GM10248 (cell line): ENCODE data around the gene LGR5.

Experiments
- CTCF ChIA-PET: fragments of 300-600 bp; sonication (Branson Sonifier 250); formaldehyde crosslinking; extraction: SDS; loops from one replicate; lab custom pipeline; 2021; ENCODE audit warnings: antibody characterized with exemption; lab: Yijun Ruan, JAX
- POLR2A ChIA-PET: fragments of 350-650 bp; sonication (Branson Sonifier 250); formaldehyde crosslinking; extraction: SDS; loops from one replicate; lab custom pipeline; 2020; ENCODE audit warnings: antibody characterized with exemption; lab: Yijun Ruan, JAX
- DNase-seq: peaks from one replicate; pipeline ENCODE4 v3.0.0; 2012; ENCODE audit errors: extremely low spot score
- CTCF ChIP-seq: IDR thresholded peaks from 2 replicates; pipeline ENCODE4 v1.5.1; 2012; ENCODE audit warnings: mild to moderate bottlenecking, low read depth; ENCODE audit errors: extremely low read depth, missing control alignments, control extremely low read depth

LGR5 gene

GRCh38 chr12:71533703-71534102 is 94.1 kb downstream of the LGR5 start:
- no peak for DNase-seq
- CTCF ChIA-PET = interaction anchor here (1.1 to 1.5 kb wide), 2 partner anchors 13 to 16 kb away, joined by 3 to 4 read pairs; no protein-coding TSS in a partner anchor
- POLR2A ChIA-PET = no interaction called here
- no peak for TF ChIP-seq CTCF

GRCh38 chr12:71536279-71536938 is 96.8 kb downstream of the LGR5 start:
- TF ChIP-seq CTCF = no peak
- CTCF ChIA-PET = interaction anchor here (0.9 to 1.4 kb wide), 2 partner anchors 10 to 25 kb away, joined by 3 to 4 read pairs; no protein-coding TSS in a partner anchor
- POLR2A ChIA-PET = no interaction called here
- DNase-seq = no peak

GRCh38 chr12:71536939-71537622 is 97.5 kb downstream of the LGR5 start:
- no peak for DNase-seq
- no peak for TF ChIP-seq CTCF
- ChIA-PET CTCF (interaction anchor here (0.9 to 1.4 kb wide), 2 partner anchors 9 to 25 kb away, joined by 3 to 4 read pairs; no protein-coding TSS in a partner anchor), POLR2A (no interaction called here)

- POLR2A ChIA-PET = no interaction called here
- CTCF ChIA-PET = interaction anchor here (1.0 to 1.4 kb wide), 2 partner anchors 9 to 12 kb away, joined by 3 to 5 read pairs; no protein-coding TSS in a partner anchor
- TF ChIP-seq CTCF = no peak
- DNase-seq = no peak
These were observed 99.2 kb downstream of the LGR5 start for GRCh38 chr12:71538807-71539206.

GRCh38 chr12:71541583-71541982 is 102.0 kb downstream of the LGR5 start:
- ChIA-PET CTCF (no interaction called here), POLR2A (no interaction called here)
- no peak for DNase-seq
- TF ChIP-seq CTCF = no peak

- ChIA-PET CTCF (interaction anchor here (0.9 to 1.7 kb wide), 2 partner anchors 8 to 9 kb away, joined by 3 read pairs; no protein-coding TSS in a partner anchor), POLR2A (no interaction called here)
- DNase-seq = peak; percentile 12
- no peak for TF ChIP-seq CTCF
These were observed 106.8 kb downstream of the LGR5 start for GRCh38 chr12:71546322-71546861.
